Measurements from ENCODE around the gene ZFYVE21.

Gene ZFYVE21

GRCh38 chr14:103753774-103754173 is 38.2 kb downstream of the ZFYVE21 start:
- TF ChIP-seq GATA3 (IDR thresholded peaks at IDR 0.05; ENCODE audit: low read depth, low read length): no peak
- TF ChIP-seq GATA2 (IDR thresholded peaks at IDR 0.05; ENCODE audit: low read depth, low read length): no peak

GRCh38 chr14:103755060-103755459 is 39.5 kb downstream of the ZFYVE21 start:
- TF ChIP-seq GATA2 (IDR thresholded peaks at IDR 0.05; ENCODE audit: low read depth, low read length) (no peak), GATA3 (IDR thresholded peaks at IDR 0.05; ENCODE audit: low read depth, low read length) (no peak)

GRCh38 chr14:103758059-103758776 is 42.6 kb downstream of the ZFYVE21 start:
- TF ChIP-seq GATA2 (IDR thresholded peaks at IDR 0.05; ENCODE audit: low read depth, low read length) (no peak), GATA3 (IDR thresholded peaks at IDR 0.05; ENCODE audit: low read depth, low read length) (no peak)

GRCh38 chr14:103762036-103762435 is 46.4 kb downstream of the ZFYVE21 start:
- no peak for TF ChIP-seq GATA3 (IDR thresholded peaks at IDR 0.05; ENCODE audit: low read depth, low read length)
- no peak for TF ChIP-seq GATA2 (IDR thresholded peaks at IDR 0.05; ENCODE audit: low read depth, low read length)

- TF ChIP-seq GATA2 (IDR thresholded peaks at IDR 0.05; ENCODE audit: low read depth, low read length): no peak
- no peak for TF ChIP-seq GATA3 (IDR thresholded peaks at IDR 0.05; ENCODE audit: low read depth, low read length)
Observed at GRCh38 chr14:103762541-103762940, 46.9 kb downstream of the ZFYVE21 start.

GRCh38 chr14:103763730-103764488 is 48.3 kb downstream of the ZFYVE21 start:
- no peak for TF ChIP-seq GATA3 (IDR thresholded peaks at IDR 0.05; ENCODE audit: low read depth, low read length)
- TF ChIP-seq GATA2 (IDR thresholded peaks at IDR 0.05; ENCODE audit: low read depth, low read length): no peak

GRCh38 chr14:103765526-103765925 is 49.9 kb downstream of the ZFYVE21 start:
- no peak for TF ChIP-seq GATA3 (IDR thresholded peaks at IDR 0.05; ENCODE audit: low read depth, low read length)
- no peak for TF ChIP-seq GATA2 (IDR thresholded peaks at IDR 0.05; ENCODE audit: low read depth, low read length)

- TF ChIP-seq GATA2 (IDR thresholded peaks at IDR 0.05; ENCODE audit: low read depth, low read length) (no peak), GATA3 (IDR thresholded peaks at IDR 0.05; ENCODE audit: low read depth, low read length) (no peak)
Observed at GRCh38 chr14:103767336-103767894, 51.8 kb downstream of the ZFYVE21 start.

- TF ChIP-seq GATA3 (IDR thresholded peaks at IDR 0.05; ENCODE audit: low read depth, low read length) (no peak), GATA2 (IDR thresholded peaks at IDR 0.05; ENCODE audit: low read depth, low read length) (no peak)
Observed at GRCh38 chr14:103770500-103770899, 54.9 kb downstream of the ZFYVE21 start.

GRCh38 chr14:103770902-103771301 is 55.3 kb downstream of the ZFYVE21 start:
- TF ChIP-seq GATA3 (IDR thresholded peaks at IDR 0.05; ENCODE audit: low read depth, low read length): no peak
- TF ChIP-seq GATA2 (IDR thresholded peaks at IDR 0.05; ENCODE audit: low read depth, low read length): no peak

GRCh38 chr14:103772078-103772712 is 56.6 kb downstream of the ZFYVE21 start:
- TF ChIP-seq GATA3 (IDR thresholded peaks at IDR 0.05; ENCODE audit: low read depth, low read length) (no peak), GATA2 (IDR thresholded peaks at IDR 0.05; ENCODE audit: low read depth, low read length) (no peak)

GRCh38 chr14:103773521-103773920 is 57.9 kb downstream of the ZFYVE21 start:
- TF ChIP-seq GATA2 (IDR thresholded peaks at IDR 0.05; ENCODE audit: low read depth, low read length) (no peak), GATA3 (IDR thresholded peaks at IDR 0.05; ENCODE audit: low read depth, low read length) (no peak)

- TF ChIP-seq GATA2 (IDR thresholded peaks at IDR 0.05; ENCODE audit: low read depth, low read length) (no peak), GATA3 (IDR thresholded peaks at IDR 0.05; ENCODE audit: low read depth, low read length) (no peak)
Observed at GRCh38 chr14:103775506-103775905, 59.9 kb downstream of the ZFYVE21 start.

GRCh38 chr14:103782376-103782775 is 66.8 kb downstream of the ZFYVE21 start:
- TF ChIP-seq GATA3 (IDR thresholded peaks at IDR 0.05; ENCODE audit: low read depth, low read length) (no peak), GATA2 (IDR thresholded peaks at IDR 0.05; ENCODE audit: low read depth, low read length) (no peak)
